NB4 (cell line): ENCODE results near the gene KSR2.

ENCODE experiments used
- DNase-seq: peaks from one replicate; pipeline ENCODE4 v3.0.0; 2010; ENCODE audit warnings: low read depth
- H3K4me3 ChIP-seq: one replicate; pipeline ENCODE4 v1.5.1; 2011; ENCODE audit warnings: mild to moderate bottlenecking, low read depth, low read length, moderate library complexity
- MYC ChIP-seq: IDR thresholded peaks from 2 replicates; pipeline ENCODE4 v1.6.1; 2011; ENCODE audit warnings: low read depth, low read length
- POLR2A ChIP-seq: IDR thresholded peaks from 2 replicates; pipeline ENCODE4 v1.6.1; 2011; ENCODE audit warnings: mild to moderate bottlenecking; ENCODE audit not compliant: insufficient read length; ENCODE audit errors: extremely low read depth
- TF ChIP-seq, protein P1 (sequence below): IDR thresholded peaks from 2 replicates; pipeline ENCODE4 v1.6.1; 2011; ENCODE audit warnings: low read depth, low read length
- TF ChIP-seq, protein P2 (sequence below): IDR thresholded peaks from one replicate; pipeline ENCODE4 v1.5.1; 2012; ENCODE audit warnings: low read depth, low read length

Gene KSR2

DNA sequence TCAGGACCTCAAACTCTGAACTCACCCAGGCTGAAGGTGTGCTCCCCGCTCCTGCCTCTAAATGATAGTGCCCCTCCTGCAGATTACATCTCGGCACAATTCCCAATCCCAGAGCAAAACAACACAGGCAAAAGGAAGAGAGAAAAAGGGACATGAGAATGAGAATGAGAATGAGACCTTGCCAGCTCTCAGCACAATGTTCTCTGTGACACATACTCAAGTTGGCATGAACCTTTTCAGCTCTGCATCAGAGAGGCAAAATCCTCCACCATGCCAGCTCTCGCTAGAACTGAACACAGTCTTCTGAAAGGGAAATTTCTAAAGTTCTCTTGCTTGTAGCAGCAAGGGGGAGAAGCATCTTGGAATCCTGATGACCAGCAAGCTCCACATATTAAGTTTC lies 84.6 kb downstream of the KSR2 start:
- TF ChIP-seq POLR2A = no peak
- TF ChIP-seq, protein P1, sequence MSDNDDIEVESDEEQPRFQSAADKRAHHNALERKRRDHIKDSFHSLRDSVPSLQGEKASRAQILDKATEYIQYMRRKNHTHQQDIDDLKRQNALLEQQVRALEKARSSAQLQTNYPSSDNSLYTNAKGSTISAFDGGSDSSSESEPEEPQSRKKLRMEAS = no peak
- TF ChIP-seq, protein P2, sequence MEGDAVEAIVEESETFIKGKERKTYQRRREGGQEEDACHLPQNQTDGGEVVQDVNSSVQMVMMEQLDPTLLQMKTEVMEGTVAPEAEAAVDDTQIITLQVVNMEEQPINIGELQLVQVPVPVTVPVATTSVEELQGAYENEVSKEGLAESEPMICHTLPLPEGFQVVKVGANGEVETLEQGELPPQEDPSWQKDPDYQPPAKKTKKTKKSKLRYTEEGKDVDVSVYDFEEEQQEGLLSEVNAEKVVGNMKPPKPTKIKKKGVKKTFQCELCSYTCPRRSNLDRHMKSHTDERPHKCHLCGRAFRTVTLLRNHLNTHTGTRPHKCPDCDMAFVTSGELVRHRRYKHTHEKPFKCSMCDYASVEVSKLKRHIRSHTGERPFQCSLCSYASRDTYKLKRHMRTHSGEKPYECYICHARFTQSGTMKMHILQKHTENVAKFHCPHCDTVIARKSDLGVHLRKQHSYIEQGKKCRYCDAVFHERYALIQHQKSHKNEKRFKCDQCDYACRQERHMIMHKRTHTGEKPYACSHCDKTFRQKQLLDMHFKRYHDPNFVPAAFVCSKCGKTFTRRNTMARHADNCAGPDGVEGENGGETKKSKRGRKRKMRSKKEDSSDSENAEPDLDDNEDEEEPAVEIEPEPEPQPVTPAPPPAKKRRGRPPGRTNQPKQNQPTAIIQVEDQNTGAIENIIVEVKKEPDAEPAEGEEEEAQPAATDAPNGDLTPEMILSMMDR = no peak
- TF ChIP-seq MYC = no peak
- H3K4me3 ChIP-seq = no peak overlapping the region
- no peak for DNase-seq

DNA sequence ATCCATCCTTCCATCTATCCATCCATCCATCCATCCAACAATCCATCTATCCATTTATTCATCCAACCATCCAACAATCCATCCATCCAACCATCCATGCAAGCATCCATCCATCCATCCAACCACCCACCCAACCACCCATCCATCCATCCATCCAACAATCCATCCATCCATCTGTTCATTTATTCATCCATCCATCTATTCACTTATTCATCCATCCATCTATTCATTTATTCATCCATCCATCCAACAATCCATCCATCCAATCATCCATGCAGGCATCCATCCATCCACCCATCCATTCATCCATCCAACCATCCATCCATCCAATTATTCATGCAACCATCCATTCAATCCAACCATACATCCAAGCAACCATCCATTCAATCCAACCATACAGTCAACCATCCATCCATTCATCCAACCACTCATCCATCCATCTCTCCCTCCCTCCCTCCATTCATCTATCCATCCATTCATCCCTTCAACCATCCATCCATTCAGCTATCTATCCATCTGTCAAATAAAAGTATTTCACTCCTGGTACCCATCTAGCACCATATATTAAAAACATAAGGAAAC lies 86.1 kb downstream of the KSR2 start:
- no peak overlapping the region for H3K4me3 ChIP-seq
- no peak for DNase-seq
- TF ChIP-seq MYC (no peak), POLR2A (no peak)
- TF ChIP-seq, protein P1 = no peak
- TF ChIP-seq, protein P2 = no peak

DNA sequence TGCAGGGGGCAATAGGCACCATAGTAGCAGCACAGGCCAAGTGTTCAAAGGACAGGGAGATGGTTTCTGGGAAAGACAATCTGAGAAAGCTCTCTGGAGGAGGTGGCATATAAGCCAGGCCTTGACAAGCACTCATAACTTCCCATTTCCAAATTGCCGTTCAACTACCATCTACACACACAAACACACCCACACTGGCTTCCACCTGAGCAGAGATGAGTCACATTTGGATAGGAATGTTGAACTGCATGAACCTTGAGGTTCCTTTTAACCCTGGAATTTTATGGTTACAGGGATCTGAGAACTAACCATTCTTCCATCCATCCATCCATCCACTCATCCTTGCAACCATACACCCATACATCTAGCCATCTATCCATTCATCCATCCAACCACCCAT lies 86.6 kb downstream of the KSR2 start:
- H3K4me3 ChIP-seq = no peak overlapping the region
- DNase-seq = no peak
- TF ChIP-seq MYC (no peak), POLR2A (no peak)
- TF ChIP-seq, protein P1 = no peak
- TF ChIP-seq, protein P2 = no peak

DNA sequence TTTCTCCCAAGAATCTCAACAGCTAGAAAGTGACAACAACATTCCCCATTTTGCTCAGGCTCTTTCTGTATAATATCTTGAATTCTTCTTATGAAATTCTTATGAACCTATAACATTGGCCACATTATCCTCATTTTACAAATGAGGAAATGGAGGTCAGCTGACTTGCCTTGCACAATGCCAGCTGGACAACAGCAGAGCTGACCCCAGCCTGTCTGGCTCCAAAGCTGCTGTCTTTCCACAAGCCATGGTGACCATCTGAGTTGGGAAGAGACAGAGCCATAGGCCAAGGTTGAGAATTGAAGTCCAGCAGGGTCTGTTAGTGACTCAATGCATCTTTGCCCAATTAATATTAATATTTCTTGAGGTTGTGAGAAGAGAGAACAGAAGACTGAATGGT lies 87.3 kb downstream of the KSR2 start:
- DNase-seq = no peak
- TF ChIP-seq, protein P1 = no peak
- TF ChIP-seq, protein P2 = no peak
- TF ChIP-seq MYC (no peak), POLR2A (no peak)
- H3K4me3 ChIP-seq = no peak overlapping the region

DNA sequence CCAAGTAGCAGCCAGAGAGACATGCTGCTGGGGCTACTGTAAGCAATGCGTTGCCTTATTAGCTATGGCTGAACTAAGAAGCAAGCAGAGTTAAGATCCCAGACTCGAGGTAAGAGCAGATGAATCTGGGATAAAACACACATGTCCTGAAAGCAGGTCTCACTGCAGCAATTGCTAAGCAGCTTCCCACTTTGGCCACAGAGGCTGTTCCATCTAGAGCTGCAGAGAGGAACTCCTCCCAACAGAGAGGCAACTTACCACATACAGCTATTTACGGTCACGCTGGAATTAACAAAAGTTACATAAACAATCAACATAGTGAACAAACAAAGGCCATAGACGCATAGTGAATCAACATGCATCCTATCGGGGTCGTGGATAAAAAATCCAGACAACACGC lies 90.2 kb downstream of the KSR2 start:
- TF ChIP-seq POLR2A = no peak
- TF ChIP-seq, protein P2 = no peak
- TF ChIP-seq, protein P1 = no peak
- no peak for TF ChIP-seq MYC
- DNase-seq = no peak
- no peak overlapping the region for H3K4me3 ChIP-seq

DNA sequence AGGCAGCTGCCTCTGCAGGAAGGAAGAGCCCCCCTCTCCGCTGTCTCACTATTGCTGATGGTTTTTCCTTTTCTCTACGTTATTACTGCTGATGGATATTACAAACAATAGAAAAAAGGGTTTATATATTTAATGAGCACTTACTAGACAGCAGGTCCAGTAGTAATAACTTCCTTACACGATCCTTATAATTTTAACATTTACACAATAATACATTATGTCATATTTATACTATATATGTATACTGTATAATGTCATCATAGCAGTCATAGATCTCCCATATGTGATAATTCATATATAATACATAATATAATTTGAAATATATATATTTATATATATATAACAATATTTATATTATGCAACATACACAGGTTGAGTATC lies 92.4 kb downstream of the KSR2 start:
- TF ChIP-seq POLR2A (no peak), MYC (no peak)
- TF ChIP-seq, protein P2 = no peak
- TF ChIP-seq, protein P1 = no peak
- no peak for DNase-seq
- H3K4me3 ChIP-seq = no peak overlapping the region
